GM12864 (cell line): Measurements from ENCODE around the gene ATF7IP2.

ENCODE experiments used
- DNase-seq: peaks from one replicate; pipeline ENCODE4 v3.0.0-alpha.2; 2011; ENCODE audit warnings: low read depth
- H3K4me3 ChIP-seq: 2 replicates; pipeline ENCODE4 v1.5.1; 2011; ENCODE audit warnings: mild to moderate bottlenecking, low read depth, low read length, control low read depth
- CTCF ChIP-seq: IDR thresholded peaks from 2 replicates; pipeline ENCODE4 v1.5.1; 2011; ENCODE audit warnings: low read depth, mild to moderate bottlenecking, moderate library complexity, low read length, control low read depth, inconsistent platforms; ENCODE audit errors: missing control alignments

The ATF7IP2 gene

GRCh38 chr16:10368969-10369551 is 16.8 kb upstream of the ATF7IP2 start:
- no peak for TF ChIP-seq CTCF
- DNase-seq: no peak
- no peak overlapping the region for H3K4me3 ChIP-seq

- H3K4me3 ChIP-seq: no peak overlapping the region
- no peak for DNase-seq
- no peak for TF ChIP-seq CTCF
These were observed 15.7 kb upstream of the ATF7IP2 start for GRCh38 chr16:10370096-10370726.

- DNase-seq: no peak
- no peak for TF ChIP-seq CTCF
- H3K4me3 ChIP-seq: no peak overlapping the region
These were observed 14.3 kb upstream of the ATF7IP2 start for GRCh38 chr16:10371592-10371991.

GRCh38 chr16:10373556-10373955 is 12.3 kb upstream of the ATF7IP2 start:
- DNase-seq: no peak
- TF ChIP-seq CTCF: no peak
- H3K4me3 ChIP-seq: no peak overlapping the region

- TF ChIP-seq CTCF: no peak
- no peak overlapping the region for H3K4me3 ChIP-seq
- DNase-seq: no peak
These were observed 9.6 kb upstream of the ATF7IP2 start for GRCh38 chr16:10376229-10376628.

- TF ChIP-seq CTCF: no peak
- DNase-seq: no peak
- no peak overlapping the region for H3K4me3 ChIP-seq
These were observed 2.2 kb upstream of the ATF7IP2 start for GRCh38 chr16:10383626-10384025.
